HEK293 (cell line): ENCODE data around the gene MORN1.
A peak's percentile ranks its signal among the peaks of the same experiment; 100 is the strongest.

Experiments used
- CTCF ChIA-PET: fragments of 350-600 bp; formaldehyde crosslinking; extraction: SDS; loops from one replicate; lab custom pipeline; 2021; ENCODE audit warnings: antibody characterized with exemption; lab: Yijun Ruan, JAX
- POLR2A ChIA-PET: fragments of 300-600 bp; formaldehyde crosslinking; extraction: SDS; loops from one replicate; lab custom pipeline; 2020; ENCODE audit warnings: antibody characterized with exemption, inconsistent platforms; lab: Yijun Ruan, JAX
- H3K27ac ChIP-seq: fragments of 200-500 bp; sonication (Bioruptor generic); 2 replicates; pipeline ENCODE4 v1.5.1; 2014; ENCODE audit warnings: low read depth, low read length, control low read depth, inconsistent platforms; ENCODE audit errors: extremely low read depth
- H3K36me3 ChIP-seq, 2 experiments: fragments of 200-500 bp in 1 of 2; sonication (Bioruptor generic) in 1 of 2; 1 replicate in 1 of 2; 2 replicates in 1 of 2; pipeline ENCODE4 v1.5.1; 2014 to 2017; ENCODE audit warnings: inconsistent platforms in 2 of 2, low read length in 2 of 2; ENCODE audit not compliant: control insufficient read depth in 2 of 2, insufficient read depth in 1 of 2
- H3K4me1 ChIP-seq: fragments of 200-500 bp; sonication (Bioruptor generic); 2 replicates; pipeline ENCODE4 v1.5.1; 2014; ENCODE audit warnings: mild to moderate bottlenecking, low read length, inconsistent platforms; ENCODE audit not compliant: control insufficient read depth, insufficient read depth
- H3K4me3 ChIP-seq: 2 replicates; pipeline ENCODE4 v1.5.1; 2011; ENCODE audit warnings: low read depth, mild to moderate bottlenecking, control low read depth, low read length, moderate library complexity
- H3K9me3 ChIP-seq: fragments of 200-500 bp; sonication (Bioruptor generic); 2 replicates; pipeline ENCODE4 v1.5.1; 2014; ENCODE audit warnings: low read depth, low read length, inconsistent platforms; ENCODE audit not compliant: control insufficient read depth, insufficient read depth
- CTCF ChIP-seq: fragments of 450-650 bp; formaldehyde crosslinking; IDR thresholded peaks from 2 replicates; pipeline ENCODE4 v1.5.1; 2016; ENCODE audit warnings: missing biosample characterization, missing genetic modification characterization
- GLIS2 ChIP-seq: fragments of 450-650 bp; formaldehyde crosslinking; IDR thresholded peaks from 2 replicates; pipeline ENCODE4 v1.5.1; 2016; ENCODE audit warnings: missing biosample characterization, missing genetic modification characterization
- OSR2 ChIP-seq: fragments of 450-650 bp; formaldehyde crosslinking; IDR thresholded peaks from 2 replicates; pipeline ENCODE4 v1.5.1; 2016; ENCODE audit warnings: missing biosample characterization, missing genetic modification characterization
- ZBTB6 ChIP-seq: fragments of 450-650 bp; formaldehyde crosslinking; IDR thresholded peaks from 2 replicates; pipeline ENCODE4 v1.5.1; 2017; ENCODE audit warnings: missing biosample characterization, missing genetic modification characterization
- ZNF121 ChIP-seq: fragments of 450-650 bp; formaldehyde crosslinking; IDR thresholded peaks from 2 replicates; pipeline ENCODE4 v1.5.1; 2016; ENCODE audit warnings: missing biosample characterization, missing genetic modification characterization
- ZNF202 ChIP-seq: fragments of 450-650 bp; formaldehyde crosslinking; IDR thresholded peaks from 2 replicates; pipeline ENCODE4 v1.5.1; 2016; ENCODE audit warnings: missing biosample characterization, missing genetic modification characterization, borderline replicate concordance
- ZNF211 ChIP-seq: fragments of 450-650 bp; formaldehyde crosslinking; IDR thresholded peaks from 2 replicates; pipeline ENCODE4 v1.5.1; 2016; ENCODE audit warnings: low read depth, missing biosample characterization, missing genetic modification characterization
- ZNF214 ChIP-seq: fragments of 450-650 bp; formaldehyde crosslinking; IDR thresholded peaks from 2 replicates; pipeline ENCODE4 v1.5.1; 2017; ENCODE audit warnings: missing biosample characterization, mild to moderate bottlenecking, missing genetic modification characterization, borderline replicate concordance
- ZNF223 ChIP-seq: fragments of 450-650 bp; formaldehyde crosslinking; IDR thresholded peaks from 2 replicates; pipeline ENCODE4 v1.5.1; 2016; ENCODE audit warnings: missing biosample characterization, missing genetic modification characterization
- ZNF239 ChIP-seq: fragments of 450-650 bp; formaldehyde crosslinking; IDR thresholded peaks from 2 replicates; pipeline ENCODE4 v1.5.1; 2016; ENCODE audit warnings: missing biosample characterization, missing genetic modification characterization
- ZNF354C ChIP-seq: fragments of 450-650 bp; formaldehyde crosslinking; IDR thresholded peaks from 2 replicates; pipeline ENCODE4 v1.5.1; 2016; ENCODE audit warnings: missing biosample characterization, missing genetic modification characterization, low read depth, borderline replicate concordance
- ZNF394 ChIP-seq: fragments of 450-650 bp; formaldehyde crosslinking; IDR thresholded peaks from 2 replicates; pipeline ENCODE4 v1.5.1; 2016; ENCODE audit warnings: missing biosample characterization, missing genetic modification characterization, mild to moderate bottlenecking, moderate library complexity, borderline replicate concordance
- ZNF404 ChIP-seq: fragments of 450-650 bp; formaldehyde crosslinking; IDR thresholded peaks from 2 replicates; pipeline ENCODE4 v1.5.1; 2017; ENCODE audit warnings: missing biosample characterization, missing genetic modification characterization
- ZNF544 ChIP-seq: fragments of 450-650 bp; formaldehyde crosslinking; IDR thresholded peaks from 2 replicates; pipeline ENCODE4 v1.5.0; 2017; ENCODE audit warnings: missing biosample characterization, missing genetic modification characterization
- ZNF585B ChIP-seq: fragments of 450-650 bp; formaldehyde crosslinking; IDR thresholded peaks from 2 replicates; pipeline ENCODE4 v1.5.1; 2016; ENCODE audit warnings: missing biosample characterization, missing genetic modification characterization
- ZNF837 ChIP-seq: fragments of 450-650 bp; formaldehyde crosslinking; IDR thresholded peaks from 2 replicates; pipeline ENCODE4 v1.5.1; 2016; ENCODE audit warnings: missing biosample characterization, missing genetic modification characterization
- ZSCAN4 ChIP-seq: fragments of 450-650 bp; formaldehyde crosslinking; IDR thresholded peaks from 2 replicates; pipeline ENCODE4 v1.5.1; 2017; ENCODE audit warnings: missing biosample characterization, missing genetic modification characterization

MORN1 gene

GRCh38 chr1:2425892-2426291 is 34.5 kb upstream of the MORN1 start:
- CTCF ChIA-PET = interaction anchor here (2.0 kb wide), 1 partner anchor 122 kb away, joined by 5 read pairs; no protein-coding TSS in a partner anchor
- POLR2A ChIA-PET = interaction anchor here (0.9 kb wide), 1 partner anchor 64 kb away, joined by 7 read pairs; no protein-coding TSS in a partner anchor

GRCh38 chr1:2422523-2422922 is 31.2 kb upstream of the MORN1 start:
- POLR2A ChIA-PET = no interaction called here
- CTCF ChIA-PET = interaction anchor here (1.2 kb wide), 1 partner anchor 125 kb away, joined by 7 read pairs; no protein-coding TSS in a partner anchor
- Histone ChIP-seq H3K27ac (no peak overlapping the region), H3K4me3 (no peak overlapping the region), H3K9me3 (no peaks in the 10 kb centered on the region)
- TF ChIP-seq ZNF394 (tag by site-specific recombination) (no peak), CTCF (no peak), ZNF211 (tag by site-specific recombination) (no peak), ZSCAN4 (tag by site-specific recombination) (no peak), ZNF585B (no peak), ZNF121 (peak; percentile 60; the same call in 1 of the 2 replicates)
- TF ChIP-seq, all 188 proteins: peak for 1
- H3K36me3 ChIP-seq = no peaks in the 10 kb centered on the region
- no peaks in the 10 kb centered on the region for H3K4me1 ChIP-seq

More at GRCh38 chr1:2425892-2426291, 34.5 kb upstream of the MORN1 start:
- Histone ChIP-seq H3K4me3 (no peak overlapping the region), H3K9me3 (no peaks in the 10 kb centered on the region), H3K36me3 (no peaks in the 10 kb centered on the region), H3K4me1 (no peaks in the 10 kb centered on the region), H3K27ac (no peak overlapping the region)
- TF ChIP-seq ZNF354C = no peak
- TF ChIP-seq ZBTB6 (tag by site-specific recombination) = no peak
- TF ChIP-seq ZNF223 (tag by site-specific recombination) = no peak
- no peak for TF ChIP-seq ZNF837
- no peak for TF ChIP-seq ZNF404 (tag by site-specific recombination)
- TF ChIP-seq ZNF214 (tag by site-specific recombination) = no peak
- no peak for TF ChIP-seq ZNF544 (tag by site-specific recombination)
- TF ChIP-seq ZNF239 (tag by site-specific recombination) = no peak
- TF ChIP-seq ZNF202 (tag by site-specific recombination) = no peak
- no peak for TF ChIP-seq CTCF
- TF ChIP-seq OSR2 (tag by site-specific recombination) = no peak
- TF ChIP-seq GLIS2 (tag by site-specific recombination) = no peak
